Measurements from ENCODE around the gene AFF3.

The AFF3 gene

DNA sequence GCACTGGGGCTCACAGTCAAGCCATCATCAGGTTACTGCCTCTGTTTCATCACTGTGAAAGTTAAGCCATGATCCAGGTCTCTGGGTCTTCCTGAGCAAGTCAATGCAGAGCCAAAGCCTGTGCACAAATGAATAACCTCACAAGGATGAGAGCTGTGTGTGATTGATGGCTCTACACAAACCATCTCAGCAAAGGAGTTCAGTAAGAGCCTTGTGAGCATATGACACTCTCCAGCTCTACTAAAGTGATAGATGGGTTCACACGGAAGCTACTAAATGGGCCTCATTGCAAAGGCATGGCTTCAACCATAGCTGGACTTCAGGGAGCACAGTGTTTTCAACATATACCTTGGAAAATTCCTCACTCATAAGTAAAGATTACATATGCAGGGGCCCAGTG, 101.5 kb downstream of the AFF3 start:
- no peak for DNase-seq (ENCODE audit: low read depth, low spot score)
- no peak for TF ChIP-seq CTCF (IDR thresholded peaks at IDR 0.05; ENCODE audit: low read depth, low read length)
- in situ Hi-C loops (cut with HindIII; ENCODE audit: low sequenced_read_pairs): no loop called here
- no peak overlapping the region for H3K4me3 ChIP-seq (ENCODE audit: low read depth, low read length)

GRCh38 chr2:100039291-100039980, 103.0 kb downstream of the AFF3 start:
- no peak for DNase-seq (ENCODE audit: low read depth, low spot score)
- TF ChIP-seq CTCF (IDR thresholded peaks at IDR 0.05; ENCODE audit: low read depth, low read length): no peak
- no peak overlapping the region for H3K4me3 ChIP-seq (ENCODE audit: low read depth, low read length)
- in situ Hi-C loops (cut with HindIII; ENCODE audit: low sequenced_read_pairs): no loop called here

- no peak for TF ChIP-seq CTCF (IDR thresholded peaks at IDR 0.05; ENCODE audit: low read depth, low read length)
- H3K4me3 ChIP-seq (ENCODE audit: low read depth, low read length): no peak overlapping the region
- in situ Hi-C loops (cut with HindIII; ENCODE audit: low sequenced_read_pairs): no loop called here
Measured at GRCh38 chr2:100038011-100038410, 104.4 kb downstream of the AFF3 start.

DNA sequence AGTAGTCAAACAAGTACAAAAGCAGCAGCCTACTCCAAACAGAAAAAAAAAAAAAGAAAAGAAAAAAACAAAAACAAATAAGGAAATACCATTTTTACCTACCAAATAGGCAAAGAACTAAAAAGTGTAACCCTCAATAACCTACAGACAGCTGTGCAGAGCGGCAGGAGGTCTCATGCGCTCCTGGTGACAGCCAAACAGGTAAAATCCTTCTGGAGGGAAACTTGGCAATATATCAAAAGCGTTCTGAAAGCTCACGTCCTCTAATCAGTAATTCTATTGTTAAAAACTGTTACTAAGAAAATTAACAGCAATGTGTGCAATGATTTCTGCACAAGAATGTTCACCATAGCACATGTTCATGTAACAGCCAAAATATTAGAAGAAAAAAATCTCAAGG, 105.6 kb downstream of the AFF3 start:
- DNase-seq (ENCODE audit: low read depth, low spot score): no peak
- TF ChIP-seq CTCF (IDR thresholded peaks at IDR 0.05; ENCODE audit: low read depth, low read length): no peak
- in situ Hi-C loops (cut with HindIII; ENCODE audit: low sequenced_read_pairs): no loop called here
- H3K4me3 ChIP-seq (ENCODE audit: low read depth, low read length): no peak overlapping the region

More at GRCh38 chr2:100038011-100038410, 104.4 kb downstream of the AFF3 start:
- DNase-seq (ENCODE audit: low read depth, low spot score): no peak

DNA sequence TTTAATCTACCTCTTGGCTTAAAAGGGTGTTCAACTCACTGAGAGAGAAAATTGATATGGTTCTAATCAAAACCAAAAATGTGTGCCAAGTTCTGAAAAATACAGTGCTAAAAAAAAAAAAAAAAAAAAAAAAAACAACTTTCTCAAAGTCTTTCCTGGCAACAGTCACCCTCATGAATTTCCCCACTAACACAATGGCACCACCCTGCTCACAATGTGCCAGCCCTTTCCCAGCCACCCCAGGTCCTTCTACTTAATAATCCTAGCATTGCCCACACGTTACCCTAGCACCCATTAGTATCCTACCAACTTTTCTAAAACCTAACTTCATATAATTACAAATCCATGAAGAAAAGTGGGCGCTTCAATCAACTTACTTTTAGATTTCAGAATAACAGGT, 106.4 kb downstream of the AFF3 start:
- DNase-seq (ENCODE audit: low read depth, low spot score): no peak
- in situ Hi-C loops (cut with HindIII; ENCODE audit: low sequenced_read_pairs): no loop called here
- H3K4me3 ChIP-seq (ENCODE audit: low read depth, low read length): no peak overlapping the region
- TF ChIP-seq CTCF (IDR thresholded peaks at IDR 0.05; ENCODE audit: low read depth, low read length): no peak

DNA sequence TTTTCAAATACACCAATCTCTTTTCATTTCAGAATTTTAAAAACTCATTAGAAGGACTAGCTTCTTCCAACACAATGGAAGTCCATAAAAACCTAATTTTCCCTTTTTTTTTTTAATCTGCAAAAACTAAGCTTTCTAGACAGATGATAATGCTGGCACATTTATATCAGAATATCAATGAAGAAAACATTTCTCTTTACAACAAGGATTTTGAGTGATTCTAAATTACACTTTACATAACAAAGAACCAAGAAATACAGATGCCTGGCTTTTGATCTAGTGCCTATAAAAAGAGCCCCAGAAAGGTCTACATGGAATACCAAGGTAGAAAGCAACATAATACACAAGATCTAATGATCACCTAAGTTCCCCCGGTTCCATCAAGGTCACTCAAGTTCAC, 108.0 kb downstream of the AFF3 start:
- DNase-seq (ENCODE audit: low read depth, low spot score): no peak
- H3K4me3 ChIP-seq (ENCODE audit: low read depth, low read length): no peak overlapping the region
- in situ Hi-C loops (cut with HindIII; ENCODE audit: low sequenced_read_pairs): no loop called here
- TF ChIP-seq CTCF (IDR thresholded peaks at IDR 0.05; ENCODE audit: low read depth, low read length): no peak
